GM21825 (cell line): Measurements from ENCODE around the gene SLC22A4.

ENCODE experiments used
- ATAC-seq: cut with Tn5 transposase; IDR thresholded peaks from one replicate; pipeline ENCODE4 v1.9.1; 2021; ENCODE audit warnings: mild to moderate bottlenecking, moderate library complexity; ENCODE audit not compliant: unreplicated experiment

Gene SLC22A4

GRCh38 chr5:132298298-132299212 is 4.4 kb downstream of the SLC22A4 start:
- ATAC-seq: no peak

- ATAC-seq: no peak
Measured at GRCh38 chr5:132299917-132300316, 5.7 kb downstream of the SLC22A4 start.

GRCh38 chr5:132300577-132301343 is 6.6 kb downstream of the SLC22A4 start:
- no peak for ATAC-seq

GRCh38 chr5:132301344-132302271 is 7.4 kb downstream of the SLC22A4 start:
- ATAC-seq: no peak

- ATAC-seq: no peak
Measured at GRCh38 chr5:132302413-132302812, 8.2 kb downstream of the SLC22A4 start.

GRCh38 chr5:132303589-132303988 is 9.4 kb downstream of the SLC22A4 start:
- no peak for ATAC-seq

GRCh38 chr5:132305420-132305819 is 11.2 kb downstream of the SLC22A4 start:
- no peak for ATAC-seq

- ATAC-seq: no peak
Measured at GRCh38 chr5:132308701-132309100, 14.5 kb downstream of the SLC22A4 start.

GRCh38 chr5:132309679-132310078 is 15.5 kb downstream of the SLC22A4 start:
- ATAC-seq: no peak

- ATAC-seq: no peak
Measured at GRCh38 chr5:132310141-132310834, 16.1 kb downstream of the SLC22A4 start.

GRCh38 chr5:132313366-132313765 is 19.2 kb downstream of the SLC22A4 start:
- no peak for ATAC-seq

GRCh38 chr5:132313961-132314432 is 19.8 kb downstream of the SLC22A4 start:
- ATAC-seq: no peak

- ATAC-seq: no peak
Measured at GRCh38 chr5:132315529-132316067, 21.4 kb downstream of the SLC22A4 start.

- no peak for ATAC-seq
Measured at GRCh38 chr5:132319975-132320374, 25.8 kb downstream of the SLC22A4 start.

GRCh38 chr5:132321109-132321721 is 27.0 kb downstream of the SLC22A4 start:
- ATAC-seq: no peak

GRCh38 chr5:132322266-132322665 is 28.1 kb downstream of the SLC22A4 start:
- no peak for ATAC-seq

- ATAC-seq: no peak
Measured at GRCh38 chr5:132323202-132323601, 29.0 kb downstream of the SLC22A4 start.

- no peak for ATAC-seq
Measured at GRCh38 chr5:132325691-132326090, 31.5 kb downstream of the SLC22A4 start.

GRCh38 chr5:132327252-132327955 is 33.2 kb downstream of the SLC22A4 start:
- no peak for ATAC-seq
